HG03039 (cell line): ENCODE data around the gene GATB.

ENCODE experiments used
- ATAC-seq: cut with Tn5 transposase; IDR thresholded peaks from one replicate; pipeline ENCODE4 v1.9.1; 2021; ENCODE audit warnings: mild to moderate bottlenecking, moderate library complexity; ENCODE audit not compliant: unreplicated experiment

Gene GATB

DNA sequence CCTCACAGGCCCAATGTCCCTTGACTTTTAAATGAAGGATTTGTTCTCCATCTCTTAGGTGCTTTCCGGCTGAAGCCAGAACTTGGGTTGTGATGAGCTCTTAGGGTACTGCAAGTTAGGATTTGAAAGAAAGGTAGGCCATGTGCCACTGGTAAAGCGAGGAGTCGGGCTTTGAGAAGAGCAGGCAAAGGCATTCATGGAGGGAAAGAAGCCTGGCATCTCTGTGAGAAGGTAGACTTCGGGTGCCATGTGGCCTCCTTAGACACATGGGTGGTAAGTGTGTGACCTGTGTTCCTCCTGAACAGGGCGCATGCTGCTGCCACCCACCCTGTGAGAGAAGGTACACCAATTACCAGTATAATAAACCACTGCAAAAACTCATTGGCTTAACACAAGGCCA lies 102.9 kb downstream of the GATB start:
- ATAC-seq: no peak

- no peak for ATAC-seq
Measured at GRCh38 chr4:151656058-151656457, 104.7 kb downstream of the GATB start.

DNA sequence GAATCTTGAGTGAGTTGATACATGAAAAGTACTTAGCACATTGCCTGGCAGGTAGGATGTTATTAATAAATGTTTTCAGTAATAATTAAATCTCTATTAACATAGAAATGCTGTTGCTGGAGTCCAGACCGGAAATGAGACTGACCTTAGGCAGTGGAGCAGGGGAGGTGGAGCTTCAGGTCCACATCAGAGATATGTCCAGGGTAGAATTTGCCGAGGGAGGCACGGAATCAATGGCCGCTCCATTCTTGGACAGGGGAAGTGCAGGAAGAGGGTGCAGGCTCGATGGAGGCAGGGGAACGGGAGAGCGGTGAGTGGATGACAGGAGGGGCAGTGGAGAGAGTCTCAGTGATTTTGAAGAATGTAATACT lies 107.3 kb downstream of the GATB start:
- ATAC-seq: no peak

GRCh38 chr4:151652841-151653547 lies 107.8 kb downstream of the GATB start:
- no peak for ATAC-seq

DNA sequence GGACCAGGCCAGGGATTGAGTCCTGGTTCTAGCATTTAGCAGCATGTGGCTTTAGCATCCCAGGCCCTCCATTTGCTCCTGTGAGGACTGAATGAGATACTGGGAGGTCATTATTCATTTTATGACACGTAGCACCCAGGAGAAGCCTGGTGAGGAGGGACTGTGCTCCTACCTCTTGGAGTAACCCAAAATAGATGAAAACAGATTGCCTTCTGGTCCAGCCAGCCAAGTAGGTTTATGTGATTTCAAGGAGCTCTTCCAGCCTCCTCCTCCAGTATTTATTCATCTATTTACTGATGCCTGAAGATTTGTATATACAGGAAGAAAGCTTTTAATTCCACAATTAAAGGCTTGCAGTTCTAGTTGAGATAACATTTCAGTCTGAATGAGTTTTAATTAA lies 109.3 kb downstream of the GATB start:
- no peak for ATAC-seq

DNA sequence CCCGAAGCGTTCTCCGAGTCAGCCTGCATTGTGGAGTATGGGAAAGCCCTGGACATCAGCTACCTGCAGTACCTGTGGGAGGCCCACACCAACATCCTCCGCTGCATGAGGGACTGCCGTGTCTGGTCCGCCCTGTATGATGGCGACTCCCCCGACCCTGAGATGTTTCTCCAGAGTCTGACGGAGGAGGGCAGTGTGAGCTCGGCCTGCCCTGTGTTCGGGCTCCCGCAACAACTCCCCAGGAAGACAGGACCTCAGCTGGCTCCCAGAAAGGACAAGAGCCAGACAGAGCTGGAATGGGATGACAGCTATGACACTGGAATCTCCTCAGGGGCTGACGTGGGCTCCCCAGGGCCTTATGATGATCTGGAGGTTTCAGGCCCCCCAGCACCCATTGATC lies 111.3 kb downstream of the GATB start:
- no peak for ATAC-seq

DNA sequence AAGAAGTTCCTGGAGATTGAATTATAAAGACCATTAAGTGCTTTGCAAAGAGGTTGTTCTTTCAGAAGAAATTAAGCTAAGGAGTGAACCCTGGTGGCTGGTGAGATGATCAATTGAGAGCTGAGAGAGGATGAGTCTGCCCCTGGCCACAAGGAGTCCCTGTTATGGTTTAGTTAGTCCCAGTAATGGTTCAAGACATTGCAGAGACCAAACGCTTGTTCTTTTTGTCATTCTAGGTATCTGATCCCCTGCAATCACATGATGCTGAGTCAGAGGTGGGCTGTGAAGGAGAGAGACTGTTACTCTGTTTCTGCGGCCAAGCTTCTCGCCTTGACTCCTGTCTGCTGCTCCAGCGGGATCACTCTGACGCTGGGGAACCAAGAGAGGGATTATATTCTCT lies 114.5 kb downstream of the GATB start:
- ATAC-seq: no peak

DNA sequence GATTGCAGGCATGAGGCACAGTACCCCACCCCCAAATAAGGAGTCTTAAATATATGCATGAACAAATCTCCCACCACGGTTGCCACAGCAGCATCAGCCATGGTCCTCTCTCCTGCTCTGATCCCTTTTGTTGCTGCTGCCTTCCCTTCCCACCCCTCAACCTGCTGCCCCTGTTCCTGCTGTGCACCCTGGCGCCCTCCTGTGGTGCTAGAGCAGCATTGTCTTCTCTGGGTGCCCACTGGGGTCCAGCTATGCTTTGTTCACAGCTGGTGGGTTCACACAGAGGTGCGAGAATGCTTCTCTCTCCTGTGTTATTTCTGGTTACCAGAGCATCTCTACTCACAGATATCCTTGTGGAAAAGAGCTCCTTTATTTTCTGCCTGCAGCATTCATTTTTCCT lies 116.2 kb downstream of the GATB start:
- no peak for ATAC-seq

- no peak for ATAC-seq
Measured at GRCh38 chr4:151643564-151643963, 117.2 kb downstream of the GATB start.

GRCh38 chr4:151641983-151642382 lies 118.8 kb downstream of the GATB start:
- no peak for ATAC-seq

- ATAC-seq: no peak
Measured at GRCh38 chr4:151641167-151641566, 119.6 kb downstream of the GATB start.

DNA sequence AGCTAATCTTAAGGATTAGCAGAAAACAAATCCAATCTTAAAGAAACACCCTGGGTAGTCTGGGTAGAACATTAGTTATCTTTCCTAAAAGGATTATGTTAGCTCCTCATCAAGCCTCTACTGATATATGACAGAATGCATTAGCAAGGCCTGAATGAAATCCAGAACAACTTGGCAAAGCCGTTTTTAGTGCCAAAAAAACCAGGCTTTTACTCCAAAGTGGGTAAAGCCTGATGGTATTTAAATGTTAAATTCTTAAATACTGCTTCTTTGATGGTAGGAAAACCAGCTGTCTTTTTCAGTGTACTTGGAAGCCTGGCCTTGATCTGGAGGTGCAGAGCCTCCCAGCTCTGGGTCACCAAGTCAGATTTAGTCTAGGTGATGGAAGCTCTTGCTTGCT lies 120.4 kb downstream of the GATB start:
- no peak for ATAC-seq

DNA sequence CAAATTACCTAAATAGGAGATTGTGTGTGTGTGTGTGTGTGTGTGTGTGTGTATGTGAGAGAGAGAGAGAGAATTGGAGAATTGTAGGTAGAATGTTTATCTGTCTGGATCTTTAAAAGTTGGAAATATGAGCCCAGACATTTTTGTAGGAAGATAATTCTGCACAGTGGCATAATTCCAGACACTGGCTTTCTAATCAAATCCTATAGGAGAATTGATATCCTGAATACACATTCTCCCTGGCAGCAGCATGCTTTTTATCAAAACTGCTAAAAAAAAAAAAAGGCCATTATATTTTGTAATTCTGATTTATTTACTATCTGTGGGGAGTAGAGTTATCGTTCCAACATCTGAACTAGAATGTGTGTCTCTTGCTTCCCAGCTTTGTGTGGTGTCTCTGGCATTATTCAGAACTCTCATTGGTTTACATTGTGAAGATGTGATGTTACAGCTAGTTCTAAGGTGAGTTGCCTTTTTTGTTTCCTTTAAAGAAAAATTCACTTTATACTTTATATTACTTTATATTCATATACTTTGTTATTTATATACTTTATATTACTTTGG lies 122.4 kb downstream of the GATB start:
- no peak for ATAC-seq

DNA sequence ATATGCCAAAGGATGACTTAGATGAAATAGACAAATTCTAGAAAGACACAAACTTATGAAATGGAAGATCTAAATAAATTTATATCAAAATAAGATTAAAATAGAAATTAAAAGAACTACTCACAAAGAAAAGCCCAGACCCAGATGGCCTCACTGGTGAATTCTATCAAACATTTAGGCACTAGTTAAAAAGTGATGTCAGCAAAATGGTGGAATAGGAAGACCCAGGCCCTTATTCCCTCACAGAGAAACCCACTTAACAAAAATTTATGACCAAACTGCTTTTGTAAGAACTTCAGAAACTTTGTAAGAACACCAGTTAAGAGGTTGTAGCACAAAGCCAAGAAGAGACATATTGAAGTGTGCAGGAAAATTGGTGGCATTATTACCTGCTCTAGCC lies 129.5 kb downstream of the GATB start:
- no peak for ATAC-seq

DNA sequence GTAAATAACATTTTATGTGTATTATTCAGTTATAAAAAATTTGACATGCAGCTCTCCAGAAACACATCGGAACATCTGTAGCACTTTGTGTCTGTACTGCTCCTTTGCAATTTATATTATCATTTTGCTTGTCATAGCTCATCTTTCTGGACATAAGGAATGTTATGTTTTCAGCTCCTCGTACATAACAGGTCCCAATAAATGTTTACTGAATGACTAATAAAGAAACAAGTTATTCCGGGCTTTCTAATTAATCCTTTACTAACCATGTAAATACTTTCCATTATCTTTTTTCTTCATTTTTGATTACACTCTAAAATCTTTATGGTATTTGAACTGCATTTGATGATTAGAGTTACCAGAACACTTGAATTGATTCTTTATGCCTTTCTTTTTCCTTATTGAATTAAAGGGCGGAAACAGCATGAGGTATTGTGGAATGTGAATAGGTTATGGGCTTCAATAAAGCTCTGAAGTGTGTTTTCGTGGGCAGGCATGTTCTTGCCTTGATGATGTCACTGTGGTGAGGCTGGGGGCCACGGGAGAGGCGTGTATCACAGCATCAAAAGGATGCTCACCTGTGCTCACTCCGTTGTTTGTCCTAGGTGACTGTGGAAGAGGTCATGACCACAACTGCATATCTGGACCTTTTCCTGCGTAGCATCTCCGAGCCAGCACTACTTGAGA lies 131.6 kb downstream of the GATB start:
- ATAC-seq: no peak

- ATAC-seq: no peak
Measured at GRCh38 chr4:151628001-151628608, 132.7 kb downstream of the GATB start.

GRCh38 chr4:151627491-151627890 lies 133.3 kb downstream of the GATB start:
- ATAC-seq: no peak

GRCh38 chr4:151626751-151627150 lies 134.1 kb downstream of the GATB start:
- ATAC-seq: no peak

GRCh38 chr4:151626228-151626627 lies 134.6 kb downstream of the GATB start:
- no peak for ATAC-seq

GRCh38 chr4:151624626-151625565 lies 135.9 kb downstream of the GATB start:
- ATAC-seq: no peak
